ENCODE results near the gene NOD1. TPM values are rescaled to one million over a fixed set of nuclear protein-coding genes. Genes with fewer than 3 reads are reported as not detected.

The NOD1 gene
- total and polyA plus RNA-seq, 2 experiments from 2014 or later = 5.9 to 11.1 TPM

GRCh38 chr7:30450240-30450982, 28.2 kb downstream of the NOD1 start:
- Histone ChIP-seq H3K4me2 (ENCODE audit: unreplicated experiment) (no peak overlapping the region), H3K36me3 (ENCODE audit: low read depth) (peaks cover 8% of the 10 kb centered on the region; the same call in 1 of the 2 replicates), H3K27ac (no peak overlapping the region), H3K4me1 (ENCODE audit: insufficient read depth) (no peaks in the 10 kb centered on the region), H3K9me3 (ENCODE audit: low read depth) (no peaks in the 10 kb centered on the region), H3F3A (ENCODE audit: insufficient read depth) (no peaks in the 10 kb centered on the region), H3K27me3 (replicated peaks; ENCODE audit: insufficient read depth) (no peaks in the 10 kb centered on the region), H3K9ac (no peak overlapping the region), H3K79me2 (ENCODE audit: insufficient read depth) (no peaks in the 10 kb centered on the region), H4K20me1 (ENCODE audit: insufficient read depth) (no peaks in the 10 kb centered on the region), H3K9me2 (ENCODE audit: insufficient read depth) (no peaks in the 10 kb centered on the region), H3K4me3 (no peak overlapping the region), H2AFZ (no peak overlapping the region)
- 63 to 69% methylated on average over 6 of the region's 6 CpGs for WGBS, 2 experiments (ENCODE audit: low coverage in 1 of 2, low lambda C conversion rate in 2 of 2, missing lambda C conversion rate in 2 of 2)
- no peak for DNase-seq
- TF ChIP-seq EZH2phosphoT487 (IDR thresholded peaks at IDR 0.05; ENCODE audit: insufficient read depth, low read depth) = no peak
- TF ChIP-seq EZH2 (IDR thresholded peaks at IDR 0.05; ENCODE audit: insufficient read depth, poor library complexity, severe bottlenecking) = no peak
- in situ Hi-C loops (cut with MboI) = no loop called here

- in situ Hi-C loops (cut with MboI) = no loop called here
- Histone ChIP-seq H3K9me3 (ENCODE audit: low read depth) (no peaks in the 10 kb centered on the region), H3K4me2 (ENCODE audit: unreplicated experiment) (no peak overlapping the region), H3K27ac (no peak overlapping the region), H3K9me2 (ENCODE audit: insufficient read depth) (no peaks in the 10 kb centered on the region), H3F3A (ENCODE audit: insufficient read depth) (no peaks in the 10 kb centered on the region), H3K27me3 (replicated peaks; ENCODE audit: insufficient read depth) (no peaks in the 10 kb centered on the region), H4K20me1 (ENCODE audit: insufficient read depth) (no peaks in the 10 kb centered on the region), H3K36me3 (ENCODE audit: low read depth) (peaks cover 8% of the 10 kb centered on the region; the same call in 1 of the 2 replicates), H3K4me3 (no peak overlapping the region), H3K4me1 (ENCODE audit: insufficient read depth) (no peaks in the 10 kb centered on the region), H3K9ac (no peak overlapping the region), H3K79me2 (ENCODE audit: insufficient read depth) (no peaks in the 10 kb centered on the region), H2AFZ (no peak overlapping the region)
- DNase-seq = no peak
- TF ChIP-seq EZH2 (IDR thresholded peaks at IDR 0.05; ENCODE audit: insufficient read depth, poor library complexity, severe bottlenecking) = no peak
- TF ChIP-seq EZH2phosphoT487 (IDR thresholded peaks at IDR 0.05; ENCODE audit: insufficient read depth, low read depth) = no peak
- 75 to 76% methylated on average over 10 of the region's 10 CpGs for WGBS, 2 experiments (ENCODE audit: low coverage in 1 of 2, low lambda C conversion rate in 2 of 2, missing lambda C conversion rate in 2 of 2)
These were observed 30.0 kb downstream of the NOD1 start for GRCh38 chr7:30448461-30449189.

GRCh38 chr7:30447466-30447865, 31.1 kb downstream of the NOD1 start:
- no peak for DNase-seq
- in situ Hi-C loops (cut with MboI) = no loop called here
- no peaks in the 10 kb centered on the region for H3K9me3 ChIP-seq (ENCODE audit: low read depth)
- TF ChIP-seq EZH2phosphoT487 (IDR thresholded peaks at IDR 0.05; ENCODE audit: insufficient read depth, low read depth) (no peak), EZH2 (IDR thresholded peaks at IDR 0.05; ENCODE audit: insufficient read depth, poor library complexity, severe bottlenecking) (no peak)
- H3K4me2 ChIP-seq (ENCODE audit: unreplicated experiment) = no peak overlapping the region
- H3K36me3 ChIP-seq (ENCODE audit: low read depth) = peaks cover 8% of the 10 kb centered on the region; the same call in 1 of the 2 replicates
- H3K27me3 ChIP-seq (replicated peaks; ENCODE audit: insufficient read depth) = no peaks in the 10 kb centered on the region
- H3K9me2 ChIP-seq (ENCODE audit: insufficient read depth) = no peaks in the 10 kb centered on the region
- no peak overlapping the region for H3K4me3 ChIP-seq
- H2AFZ ChIP-seq = no peak overlapping the region
- no peaks in the 10 kb centered on the region for H3K79me2 ChIP-seq (ENCODE audit: insufficient read depth)
- no peaks in the 10 kb centered on the region for H3F3A ChIP-seq (ENCODE audit: insufficient read depth)
- H3K27ac ChIP-seq = no peak overlapping the region
- no peak overlapping the region for H3K9ac ChIP-seq
- 96 to 98% methylated on average over 7 to 8 of the region's 8 CpGs for WGBS, 2 experiments (ENCODE audit: low coverage in 1 of 2, low lambda C conversion rate in 2 of 2, missing lambda C conversion rate in 2 of 2)
- H4K20me1 ChIP-seq (ENCODE audit: insufficient read depth) = no peaks in the 10 kb centered on the region
- no peaks in the 10 kb centered on the region for H3K4me1 ChIP-seq (ENCODE audit: insufficient read depth)

- Histone ChIP-seq H2AFZ (no peak overlapping the region), H3K9ac (no peak overlapping the region), H3K27ac (no peak overlapping the region), H4K20me1 (ENCODE audit: insufficient read depth) (no peaks in the 10 kb centered on the region), H3K27me3 (replicated peaks; ENCODE audit: insufficient read depth) (no peaks in the 10 kb centered on the region), H3K4me2 (ENCODE audit: unreplicated experiment) (no peak overlapping the region), H3K4me1 (ENCODE audit: insufficient read depth) (no peaks in the 10 kb centered on the region), H3K9me3 (ENCODE audit: low read depth) (no peaks in the 10 kb centered on the region), H3K4me3 (no peak overlapping the region), H3F3A (ENCODE audit: insufficient read depth) (no peaks in the 10 kb centered on the region), H3K79me2 (ENCODE audit: insufficient read depth) (no peaks in the 10 kb centered on the region), H3K36me3 (ENCODE audit: low read depth) (peaks cover 8% of the 10 kb centered on the region; the same call in 1 of the 2 replicates), H3K9me2 (ENCODE audit: insufficient read depth) (no peaks in the 10 kb centered on the region)
- no peak for DNase-seq
- 80 to 83% methylated on average over 4 of the region's 4 CpGs for WGBS, 2 experiments (ENCODE audit: low coverage in 1 of 2, low lambda C conversion rate in 2 of 2, missing lambda C conversion rate in 2 of 2)
- in situ Hi-C loops (cut with MboI) = no loop called here
- TF ChIP-seq EZH2phosphoT487 (IDR thresholded peaks at IDR 0.05; ENCODE audit: insufficient read depth, low read depth) (no peak), EZH2 (IDR thresholded peaks at IDR 0.05; ENCODE audit: insufficient read depth, poor library complexity, severe bottlenecking) (no peak)
These were observed 32.3 kb downstream of the NOD1 start for GRCh38 chr7:30446266-30446665.

Measured in GM23248 (cell line).